ENCODE data around the gene PDGFRA.

Gene PDGFRA

DNA sequence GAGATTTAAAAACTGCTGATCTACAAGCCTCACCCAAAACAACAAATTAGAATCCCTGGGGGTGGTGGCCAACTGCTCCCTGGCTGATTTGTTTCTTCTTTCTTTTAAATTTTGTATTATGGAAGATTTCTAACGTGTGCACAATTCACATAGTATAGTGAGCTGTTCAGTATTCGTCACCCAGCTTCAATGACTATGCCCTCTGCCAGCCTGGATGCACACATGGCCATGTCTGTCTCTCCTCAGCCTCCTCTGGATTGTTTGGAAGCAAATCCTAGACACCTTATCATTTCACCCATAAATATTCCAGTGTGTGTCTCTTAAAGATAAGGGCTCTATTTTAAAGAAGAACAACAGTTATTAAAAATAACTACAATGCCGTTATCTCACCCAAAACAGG, 61.9 kb downstream of the PDGFRA start:
- H3K36me3 ChIP-seq (ENCODE audit: control insufficient read depth, insufficient read depth, low read length, severe bottlenecking) = peaks cover 96% of the 10 kb centered on the region
- DNase-seq (ENCODE audit: low read depth) = no peak
- H3K4me1 ChIP-seq (ENCODE audit: control insufficient read depth, insufficient read depth, low read length) = no peaks in the 10 kb centered on the region
- no peak overlapping the region for H3K4me3 ChIP-seq (ENCODE audit: low read length)
- H3K9ac ChIP-seq (ENCODE audit: low read length) = no peak overlapping the region
- no peaks in the 10 kb centered on the region for H3K9me3 ChIP-seq (ENCODE audit: control insufficient read depth, low read length)
- H3K27me3 ChIP-seq (replicated peaks; ENCODE audit: control insufficient read depth, insufficient read depth, low read length) = no peaks in the 10 kb centered on the region

- Histone ChIP-seq H3K36me3 (ENCODE audit: control insufficient read depth, insufficient read depth, low read length, severe bottlenecking) (peaks cover 80% of the 10 kb centered on the region), H3K4me3 (ENCODE audit: low read length) (no peak overlapping the region), H3K9me3 (ENCODE audit: control insufficient read depth, low read length) (no peaks in the 10 kb centered on the region), H3K27me3 (replicated peaks; ENCODE audit: control insufficient read depth, insufficient read depth, low read length) (no peaks in the 10 kb centered on the region), H3K4me1 (ENCODE audit: control insufficient read depth, insufficient read depth, low read length) (peaks cover 3% of the 10 kb centered on the region), H3K9ac (ENCODE audit: low read length) (no peak overlapping the region)
- no peak for DNase-seq (ENCODE audit: low read depth)
Measured at GRCh38 chr4:54296548-54297203, 67.6 kb downstream of the PDGFRA start.

DNA sequence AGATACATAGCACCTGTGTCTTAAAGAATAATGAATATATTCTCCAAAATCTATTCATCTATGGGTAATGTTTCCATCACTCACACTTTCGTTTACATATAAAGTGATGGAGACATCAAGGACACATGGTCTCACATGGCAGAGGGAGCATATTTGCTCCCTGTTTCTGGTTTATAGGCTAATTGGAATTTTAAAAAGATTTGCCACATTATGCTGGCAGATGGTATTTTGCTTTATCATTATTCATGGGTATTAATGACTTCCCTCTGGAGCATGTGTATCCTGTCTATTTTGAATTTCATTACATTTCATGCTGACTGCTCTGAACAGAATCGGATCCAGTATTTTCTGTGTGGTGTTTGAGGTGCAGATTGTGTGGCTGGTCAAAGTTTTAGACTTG, 79.0 kb downstream of the PDGFRA start:
- Histone ChIP-seq H3K27me3 (replicated peaks; ENCODE audit: control insufficient read depth, insufficient read depth, low read length) (peaks cover 3% of the 10 kb centered on the region), H3K9ac (ENCODE audit: low read length) (no peak overlapping the region), H3K9me3 (ENCODE audit: control insufficient read depth, low read length) (peaks cover 19% of the 10 kb centered on the region), H3K36me3 (ENCODE audit: control insufficient read depth, insufficient read depth, low read length, severe bottlenecking) (no peaks in the 10 kb centered on the region), H3K4me3 (ENCODE audit: low read length) (no peak overlapping the region), H3K4me1 (ENCODE audit: control insufficient read depth, insufficient read depth, low read length) (no peaks in the 10 kb centered on the region)
- DNase-seq (ENCODE audit: low read depth) = no peak

GRCh38 chr4:54315561-54316538, 86.8 kb downstream of the PDGFRA start:
- H3K36me3 ChIP-seq (ENCODE audit: control insufficient read depth, insufficient read depth, low read length, severe bottlenecking) = no peaks in the 10 kb centered on the region
- no peaks in the 10 kb centered on the region for H3K9me3 ChIP-seq (ENCODE audit: control insufficient read depth, low read length)
- no peaks in the 10 kb centered on the region for H3K4me1 ChIP-seq (ENCODE audit: control insufficient read depth, insufficient read depth, low read length)
- H3K27me3 ChIP-seq (replicated peaks; ENCODE audit: control insufficient read depth, insufficient read depth, low read length) = peaks cover 3% of the 10 kb centered on the region
- H3K4me3 ChIP-seq (ENCODE audit: low read length) = no peak overlapping the region
- no peak overlapping the region for H3K9ac ChIP-seq (ENCODE audit: low read length)
- DNase-seq (ENCODE audit: low read depth) = no peak

DNA sequence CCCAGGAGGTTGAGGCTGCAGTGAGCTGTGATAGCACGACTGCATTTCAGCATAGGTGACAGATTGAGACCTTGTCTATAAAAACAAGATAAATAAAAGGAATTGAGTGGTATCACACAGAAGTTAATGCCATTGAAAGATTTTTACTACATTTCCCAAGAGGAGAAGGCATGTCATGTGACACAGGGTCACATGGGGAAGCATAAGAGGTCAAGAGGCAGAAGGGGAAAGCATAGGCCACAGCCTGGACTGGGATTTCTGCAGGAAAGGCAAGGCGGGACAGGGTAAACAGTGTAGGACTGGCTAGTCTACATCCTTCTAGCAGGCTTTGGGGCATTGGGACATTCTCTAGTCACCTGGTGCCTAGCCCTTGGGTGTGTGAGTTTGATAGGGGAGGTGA, 88.6 kb downstream of the PDGFRA start:
- H3K4me3 ChIP-seq (ENCODE audit: low read length) = no peak overlapping the region
- H3K36me3 ChIP-seq (ENCODE audit: control insufficient read depth, insufficient read depth, low read length, severe bottlenecking) = no peaks in the 10 kb centered on the region
- no peak overlapping the region for H3K9ac ChIP-seq (ENCODE audit: low read length)
- no peaks in the 10 kb centered on the region for H3K4me1 ChIP-seq (ENCODE audit: control insufficient read depth, insufficient read depth, low read length)
- no peak for DNase-seq (ENCODE audit: low read depth)
- H3K9me3 ChIP-seq (ENCODE audit: control insufficient read depth, low read length) = no peaks in the 10 kb centered on the region
- peaks cover 3% of the 10 kb centered on the region for H3K27me3 ChIP-seq (replicated peaks; ENCODE audit: control insufficient read depth, insufficient read depth, low read length)

DNA sequence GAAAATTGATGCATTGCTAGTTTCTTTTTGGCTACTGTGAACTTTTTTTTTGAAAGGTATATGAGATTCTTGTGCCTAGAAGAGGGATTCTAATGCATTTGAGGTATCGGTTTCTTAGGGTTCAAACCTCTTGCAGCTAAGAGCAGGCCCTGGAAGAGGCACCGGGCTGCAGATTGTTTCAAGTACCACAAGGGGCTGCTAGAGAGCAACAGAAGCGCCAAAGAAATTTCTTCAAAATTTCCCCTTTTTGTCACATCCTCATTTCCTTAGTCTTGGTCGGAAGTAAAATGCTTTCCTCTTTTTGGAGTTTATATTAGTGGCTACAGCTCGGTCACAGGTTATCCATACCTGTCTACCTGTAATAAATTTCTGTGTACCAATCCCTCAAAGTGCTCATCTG, 89.8 kb downstream of the PDGFRA start:
- H3K9me3 ChIP-seq (ENCODE audit: control insufficient read depth, low read length) = no peaks in the 10 kb centered on the region
- no peaks in the 10 kb centered on the region for H3K4me1 ChIP-seq (ENCODE audit: control insufficient read depth, insufficient read depth, low read length)
- H3K9ac ChIP-seq (ENCODE audit: low read length) = no peak overlapping the region
- no peaks in the 10 kb centered on the region for H3K27me3 ChIP-seq (replicated peaks; ENCODE audit: control insufficient read depth, insufficient read depth, low read length)
- H3K4me3 ChIP-seq (ENCODE audit: low read length) = no peak overlapping the region
- peak; percentile 76 for DNase-seq (ENCODE audit: low read depth)
- H3K36me3 ChIP-seq (ENCODE audit: control insufficient read depth, insufficient read depth, low read length, severe bottlenecking) = no peaks in the 10 kb centered on the region

- Histone ChIP-seq H3K4me1 (ENCODE audit: control insufficient read depth, insufficient read depth, low read length) (no peaks in the 10 kb centered on the region), H3K4me3 (ENCODE audit: low read length) (no peak overlapping the region), H3K36me3 (ENCODE audit: control insufficient read depth, insufficient read depth, low read length, severe bottlenecking) (no peaks in the 10 kb centered on the region), H3K27me3 (replicated peaks; ENCODE audit: control insufficient read depth, insufficient read depth, low read length) (no peaks in the 10 kb centered on the region), H3K9ac (ENCODE audit: low read length) (no peak overlapping the region), H3K9me3 (ENCODE audit: control insufficient read depth, low read length) (no peaks in the 10 kb centered on the region)
- DNase-seq (ENCODE audit: low read depth) = no peak
Measured at GRCh38 chr4:54320826-54321685, 92.0 kb downstream of the PDGFRA start.

GRCh38 chr4:54322818-54323417, 93.8 kb downstream of the PDGFRA start:
- no peaks in the 10 kb centered on the region for H3K36me3 ChIP-seq (ENCODE audit: control insufficient read depth, insufficient read depth, low read length, severe bottlenecking)
- no peaks in the 10 kb centered on the region for H3K9me3 ChIP-seq (ENCODE audit: control insufficient read depth, low read length)
- peak; percentile 88 for DNase-seq (ENCODE audit: low read depth)
- no peaks in the 10 kb centered on the region for H3K4me1 ChIP-seq (ENCODE audit: control insufficient read depth, insufficient read depth, low read length)
- H3K27me3 ChIP-seq (replicated peaks; ENCODE audit: control insufficient read depth, insufficient read depth, low read length) = peaks cover 8% of the 10 kb centered on the region
- H3K9ac ChIP-seq (ENCODE audit: low read length) = no peak overlapping the region
- H3K4me3 ChIP-seq (ENCODE audit: low read length) = no peak overlapping the region

DNA sequence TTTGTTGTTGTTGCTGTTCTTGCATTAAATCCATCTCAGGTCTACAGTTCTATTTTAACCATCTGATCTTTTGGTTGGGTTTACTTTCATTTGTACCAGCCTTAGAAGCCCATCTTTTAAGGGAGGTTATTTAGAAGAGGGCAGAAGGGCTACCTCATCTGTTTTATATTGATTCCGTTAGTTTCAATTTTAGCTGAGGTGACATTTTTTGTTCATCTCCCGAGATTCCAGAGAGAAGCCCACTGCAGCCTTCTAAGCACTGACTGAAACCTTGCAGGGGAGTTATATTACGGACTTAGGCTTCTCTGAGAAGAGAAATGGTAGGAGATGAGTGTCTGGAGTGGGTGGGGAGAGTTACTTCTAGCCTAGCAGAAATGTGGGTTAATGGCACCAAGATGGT, 101.8 kb downstream of the PDGFRA start:
- Histone ChIP-seq H3K4me3 (ENCODE audit: low read length) (no peak overlapping the region), H3K9ac (ENCODE audit: low read length) (no peak overlapping the region), H3K27me3 (replicated peaks; ENCODE audit: control insufficient read depth, insufficient read depth, low read length) (peaks cover 14% of the 10 kb centered on the region), H3K36me3 (ENCODE audit: control insufficient read depth, insufficient read depth, low read length, severe bottlenecking) (no peaks in the 10 kb centered on the region), H3K9me3 (ENCODE audit: control insufficient read depth, low read length) (no peaks in the 10 kb centered on the region), H3K4me1 (ENCODE audit: control insufficient read depth, insufficient read depth, low read length) (no peaks in the 10 kb centered on the region)
- DNase-seq (ENCODE audit: low read depth) = no peak

DNA sequence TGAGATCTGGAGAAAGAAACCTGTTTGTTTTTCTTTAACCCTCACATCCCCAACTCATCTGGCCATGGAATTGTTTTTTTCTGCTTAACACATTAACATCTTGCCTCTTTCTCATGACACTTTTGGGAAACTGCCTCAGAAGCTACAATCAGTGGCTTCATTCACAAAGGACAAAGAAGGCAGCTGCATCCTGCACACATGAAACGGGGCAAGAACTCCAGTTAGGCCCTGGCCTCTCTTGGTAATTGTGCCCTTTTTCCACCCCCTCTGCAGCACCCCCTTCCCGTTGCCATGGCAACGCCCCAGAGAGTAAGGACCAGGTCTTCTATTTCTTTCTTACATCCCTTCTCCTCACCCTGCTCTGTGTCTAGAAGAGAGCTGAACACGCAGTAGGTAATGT, 103.4 kb downstream of the PDGFRA start:
- H3K27me3 ChIP-seq (replicated peaks; ENCODE audit: control insufficient read depth, insufficient read depth, low read length) = peaks cover 9% of the 10 kb centered on the region
- H3K9ac ChIP-seq (ENCODE audit: low read length) = no peak overlapping the region
- no peak overlapping the region for H3K4me3 ChIP-seq (ENCODE audit: low read length)
- DNase-seq (ENCODE audit: low read depth) = no peak
- no peaks in the 10 kb centered on the region for H3K36me3 ChIP-seq (ENCODE audit: control insufficient read depth, insufficient read depth, low read length, severe bottlenecking)
- H3K4me1 ChIP-seq (ENCODE audit: control insufficient read depth, insufficient read depth, low read length) = no peaks in the 10 kb centered on the region
- H3K9me3 ChIP-seq (ENCODE audit: control insufficient read depth, low read length) = no peaks in the 10 kb centered on the region
